Heart right ventricle (tissue), 16 donors: Measurements from ENCODE around the gene CDC25C. TPM values are rescaled to one million over a fixed set of nuclear protein-coding genes. Genes with fewer than 3 reads are reported as not detected.
A peak's percentile ranks its signal among the peaks of the same experiment; 100 is the strongest.

Source experiments
- ATAC-seq, 8 donors: fragments of 200-7000 bp; cut with Tn5 transposase; one replicate each; pipeline ENCODE4 v1.9.1; 2020; ENCODE audit warnings: mild to moderate bottlenecking in 8 of 8, moderate library complexity in 8 of 8, moderate number of reproducible peaks in 1 of 8
- DNase-seq, 2 donors: peaks; one replicate each; pipeline ENCODE4 v3.0.0-alpha.2; 2020
- H3K27ac ChIP-seq, 10 donors: fragments of 200-600 bp; sonication (generic) in 2 of 10; one replicate each; pipeline versions ENCODE4 v1.5.0 to v1.8.0; 2020 to 2022; ENCODE audit warnings: mild to moderate bottlenecking in 3 of 10
- H3K27me3 ChIP-seq, 7 donors: fragments of 200-600 bp; one replicate each; pipeline ENCODE4 v1.8.0; 2021 to 2022; ENCODE audit warnings: mild to moderate bottlenecking in 2 of 7
- H3K36me3 ChIP-seq, 9 donors: fragments of 200-600 bp; sonication (generic) in 1 of 9; one replicate each; pipeline versions ENCODE4 v1.5.0 to v1.8.0; 2020 to 2022; ENCODE audit warnings: mild to moderate bottlenecking in 2 of 9
- H3K4me1 ChIP-seq, 9 donors: fragments of 200-600 bp; sonication (generic) in 1 of 9; one replicate each; pipeline versions ENCODE4 v1.5.0 to v1.8.0; 2020 to 2022; ENCODE audit warnings: mild to moderate bottlenecking in 4 of 9
- H3K4me3 ChIP-seq, 10 donors: fragments of 200-600 bp; sonication (generic) in 2 of 10; one replicate each; pipeline versions ENCODE4 v1.5.0 to v1.8.0; 2020 to 2022; ENCODE audit warnings: mild to moderate bottlenecking in 7 of 10, moderate library complexity in 2 of 10
- H3K9me3 ChIP-seq, 11 donors: fragments of 200-600 bp in 10 of 11; sonication (generic) in 2 of 11; one replicate each; pipeline versions ENCODE4 v1.5.0 to v1.8.0; 2013 to 2022; ENCODE audit warnings: mild to moderate bottlenecking in 2 of 11, control low read depth in 1 of 11, moderate library complexity in 1 of 11
- CTCF ChIP-seq, 9 donors: fragments of 200-600 bp; sonication (generic) in 2 of 9; IDR thresholded peaks; one replicate each; pipeline versions ENCODE4 v1.5.0 to v1.8.0; 2021 to 2022; ENCODE audit warnings: antibody characterized with exemption in 9 of 9, mild to moderate bottlenecking in 5 of 9, moderate library complexity in 1 of 9
- WGBS, 2 donors: extraction: QIAGEN DNeasy Blood & Tissue Kit; methylation state at CpG; one replicate each; pipeline ENCODE4 v1.1.7; 2013; ENCODE audit warnings: inconsistent platforms in 1 of 2; 5-methylcytosine and 5-hydroxymethylcytosine counted together
- intact Hi-C, 10 donors: fragments of 100-400 bp; cut with DNase I; formaldehyde crosslinking; loops; one replicate each; pipeline versions ENCODE4 v1.11.1 to v1.14.2; 2022
- polyA plus RNA-seq, 2 donors: library from polyadenylated mRNA; stranded (reverse); fragments of 200-250 nt; gene quantifications; one replicate each; pipeline ENCODE4 v1.2.3, GENCODE V29; 2013
- total RNA-seq, 10 donors: library from RNA; stranded (reverse); fragmentation: NEBNext Ultra II Directional in 3 of 10; extraction: Animal tissue kit (Norgen Biotek cat#: 25700) in 3 of 10; gene quantifications; one replicate each; pipeline versions ENCODE4 v1.2.1 to v1.2.4, GENCODE V29; 2021 to 2023
- donor health status: Arrhythmogenic right ventricular cardiomyopathy.
- donor health status: ischemic (EF 13 %, LVEDD 7.1; RV severe dilation, severe dysfunction).
- donor health status: healthy with polysubstance abuse.
- donor health status: DM: no; HTN: yes; CAD: no.
- donor health status: DM: no; HTN: no; CAD: no.
- donor health status: ischemic (EF 25% LVEDD 6.9; RV normal size, moderate dysfunction).
- donor health status: ischemic (EF 25% LVEDD 5.7; RV mildly dilated, moderate dysfunction).
- donor health status: healthy.
- donor health status: DM: yes; HTN: yes; CAD: no.
- donor health status: Ischemic cardiomyopathy.
- donor health status: ischemic (EF 35%, LVEDD 5.7; RV mildly dilated, moderate dysfunction).
- donor health status: nonischemic (EF 11% LVEDD 7.7; RV severe dilation, severe dysfunction).
- donor health status: DM: yes; HTN: yes; CAD: no.
- donor health status: PGD.
- donor health status: ischemic (EF 29% LVEDD 5.4; RV normal size, mild dysfunction).
- donor health status: nonischemic (EF 23%, LVEDD 6.1; RV moderate dilation, normal function).

The CDC25C gene
- total and polyA plus RNA-seq, 12 donors, result 0.03 to 0.74 (median 0.37) TPM; not detected in 6

DNA sequence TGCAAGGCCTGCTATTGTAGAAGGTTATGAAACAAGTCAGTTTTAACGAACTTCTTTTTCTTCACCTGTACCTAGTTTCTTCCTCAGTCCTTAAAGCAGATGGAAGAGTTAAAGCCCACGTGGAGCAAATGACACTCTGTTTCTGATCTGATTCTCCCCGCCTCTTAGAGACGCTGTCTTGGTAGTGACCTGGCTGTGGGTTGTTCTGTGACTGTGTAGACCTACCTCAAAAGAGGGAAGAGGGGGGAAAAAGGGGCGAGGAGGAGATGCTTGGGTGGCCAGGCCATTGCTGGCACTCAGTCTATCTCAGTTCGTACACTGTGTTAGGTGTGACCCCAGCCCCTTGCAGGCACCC, 57.8 kb downstream of the CDC25C start:
- no peak overlapping the region for H3K27ac ChIP-seq
- intact Hi-C loops, result no loop called here
- H3K4me1 ChIP-seq, result peaks cover 0 to 28% (median 8%) of the 10 kb centered on the region in 9 donors
- no peak for TF ChIP-seq CTCF (IDR thresholded peaks at IDR 0.05)
- ATAC-seq (no peak), DNase-seq (no peak)
- 72 to 84% methylated on average over 6 of the region's 6 CpGs for WGBS, 2 donors
- H3K27me3 ChIP-seq, result peaks cover 0 to 36% (median 16%) of the 10 kb centered on the region in 7 donors
- peak overlapping the region in 7 of 10 donors; percentile 32 to 52 (median 44) for H3K4me3 ChIP-seq
- no peaks in the 10 kb centered on the region for H3K36me3 ChIP-seq
- H3K9me3 ChIP-seq, result no peaks in the 10 kb centered on the region

DNA sequence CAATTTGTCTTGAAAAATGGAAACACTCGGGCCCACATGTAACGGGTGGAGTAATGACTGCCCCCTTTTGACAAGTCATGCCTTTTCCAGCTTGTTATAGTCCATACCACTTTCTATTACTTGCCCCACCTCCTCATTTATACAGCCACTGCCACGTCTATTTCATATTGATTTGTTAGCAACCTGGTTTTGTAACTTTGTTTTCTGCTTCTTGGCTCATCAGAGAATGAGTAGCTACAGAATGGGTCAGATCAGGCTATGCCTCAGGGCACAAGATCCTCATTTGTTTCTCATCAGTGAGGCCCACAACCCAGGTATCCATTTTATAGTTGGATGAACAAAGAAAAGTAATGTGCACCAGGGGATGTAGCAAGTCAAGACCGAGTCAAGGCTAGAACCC, 58.9 kb downstream of the CDC25C start:
- no peak for TF ChIP-seq CTCF (IDR thresholded peaks at IDR 0.05)
- 92 to 93% methylated on average over 4 of the region's 4 CpGs for WGBS, 2 donors
- intact Hi-C loops, result no loop called here
- no peaks in the 10 kb centered on the region for H3K36me3 ChIP-seq
- DNase-seq (no peak), ATAC-seq (no peak)
- H3K27me3 ChIP-seq, result peaks cover 0 to 36% (median 16%) of the 10 kb centered on the region in 7 donors
- H3K9me3 ChIP-seq, result no peaks in the 10 kb centered on the region
- H3K27ac ChIP-seq, result no peak overlapping the region
- peaks cover 0 to 28% (median 8%) of the 10 kb centered on the region in 9 donors for H3K4me1 ChIP-seq
- no peak overlapping the region for H3K4me3 ChIP-seq

DNA sequence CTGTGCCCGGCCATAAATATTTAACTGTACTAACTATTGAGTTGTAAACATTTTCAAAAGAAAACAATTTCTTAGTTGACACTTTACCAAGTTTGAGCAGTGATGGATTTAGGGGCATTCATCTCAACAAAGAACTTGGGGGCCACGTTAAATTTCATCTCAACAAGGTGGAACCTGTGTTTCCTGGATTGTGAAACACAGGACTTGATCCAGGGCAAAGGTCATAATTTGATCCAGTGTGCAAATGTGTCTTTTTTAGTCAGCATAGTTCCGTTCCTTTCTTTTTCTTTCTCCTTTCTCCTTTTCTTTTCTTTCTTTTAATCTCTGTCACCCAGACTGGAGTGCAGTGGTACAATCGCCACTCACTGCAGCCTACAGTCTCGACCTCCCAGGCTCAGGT, 60.3 kb downstream of the CDC25C start:
- TF ChIP-seq CTCF (IDR thresholded peaks at IDR 0.05), result no peak
- Histone ChIP-seq H3K36me3 (no peaks in the 10 kb centered on the region), H3K9me3 (no peaks in the 10 kb centered on the region), H3K27me3 (peaks cover 0 to 35% (median 16%) of the 10 kb centered on the region in 7 donors), H3K4me3 (no peak overlapping the region), H3K27ac (no peak overlapping the region), H3K4me1 (peaks cover 0 to 25% (median 8%) of the 10 kb centered on the region in 9 donors)
- 84 to 92% methylated on average over 5 of the region's 5 CpGs for WGBS, 2 donors
- DNase-seq, result no peak
- ATAC-seq, result no peak
- intact Hi-C loops, result no loop called here

DNA sequence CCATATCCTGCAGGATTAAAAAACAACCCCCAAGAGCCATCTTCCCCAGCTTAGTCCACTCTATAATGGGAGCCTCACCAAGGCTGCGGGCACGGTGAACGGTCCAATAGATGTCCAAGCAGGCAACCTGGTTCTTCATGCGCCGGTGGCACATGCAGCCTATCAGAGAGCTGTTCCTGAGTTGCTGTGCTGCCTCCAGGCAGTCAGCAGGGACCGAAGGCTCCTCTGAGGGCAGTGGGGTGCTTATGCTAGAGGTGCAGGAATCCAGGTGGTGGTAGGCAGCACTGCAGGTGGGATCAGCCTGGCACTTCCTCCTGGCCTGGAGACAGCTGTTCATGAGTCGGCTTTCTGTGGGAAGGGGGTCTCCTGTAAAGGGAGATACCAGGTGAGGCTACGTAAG, 67.4 kb downstream of the CDC25C start:
- DNase-seq, result no peak
- H3K27ac ChIP-seq, result no peak overlapping the region
- TF ChIP-seq CTCF (IDR thresholded peaks at IDR 0.05), result no peak
- intact Hi-C loops, result no loop called here
- ATAC-seq, result no peak
- peaks cover 0 to 3% (median 0%) of the 10 kb centered on the region in 7 donors for H3K27me3 ChIP-seq
- H3K4me3 ChIP-seq, result no peak overlapping the region
- H3K36me3 ChIP-seq, result no peaks in the 10 kb centered on the region
- no peaks in the 10 kb centered on the region for H3K9me3 ChIP-seq
- H3K4me1 ChIP-seq, result no peaks in the 10 kb centered on the region
- 92 to 95% methylated on average over 8 of the region's 8 CpGs for WGBS, 2 donors
